ENCODE measurements around the gene TLE4.

The TLE4 gene

DNA sequence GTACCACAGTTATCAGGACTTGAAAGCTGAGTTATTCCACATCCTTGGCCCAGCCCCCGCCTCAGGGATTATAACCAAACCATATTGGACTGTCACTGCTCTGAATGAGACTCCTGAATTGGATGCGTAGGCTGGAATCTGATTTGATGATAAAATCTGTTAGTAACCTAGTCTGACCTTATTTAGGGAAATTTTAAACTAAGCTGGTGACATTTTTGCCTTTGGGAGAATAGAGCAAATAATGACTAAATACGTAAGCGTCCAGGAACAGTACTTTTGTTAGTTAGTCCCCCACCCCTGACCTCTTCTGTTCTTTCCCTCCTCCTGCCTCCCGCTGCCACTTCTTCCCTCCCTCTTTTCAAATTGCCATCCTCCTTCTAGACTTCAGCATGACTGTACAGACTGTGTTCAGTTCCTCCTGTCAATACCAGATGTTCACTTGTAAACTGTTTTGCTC is 92.6 kb downstream of the TLE4 start:
- Histone ChIP-seq H3K9ac (ENCODE audit: low read length) (no peak overlapping the region), H3K4me3 (ENCODE audit: low read depth, low read length) (no peak overlapping the region), H3K27me3 (ENCODE audit: control insufficient read depth, insufficient read depth, low read length) (no peaks in the 10 kb centered on the region), H3K27ac (ENCODE audit: low read depth, low read length) (no peak overlapping the region), H3K36me3 (ENCODE audit: control insufficient read depth, insufficient read depth, low read length) (no peaks in the 10 kb centered on the region), H3K9me3 (ENCODE audit: control insufficient read depth, insufficient read depth, low read depth, low read length) (no peaks in the 10 kb centered on the region), H3K4me1 (ENCODE audit: control insufficient read depth, insufficient read depth, low read length) (peaks cover 54% of the 10 kb centered on the region)

DNA sequence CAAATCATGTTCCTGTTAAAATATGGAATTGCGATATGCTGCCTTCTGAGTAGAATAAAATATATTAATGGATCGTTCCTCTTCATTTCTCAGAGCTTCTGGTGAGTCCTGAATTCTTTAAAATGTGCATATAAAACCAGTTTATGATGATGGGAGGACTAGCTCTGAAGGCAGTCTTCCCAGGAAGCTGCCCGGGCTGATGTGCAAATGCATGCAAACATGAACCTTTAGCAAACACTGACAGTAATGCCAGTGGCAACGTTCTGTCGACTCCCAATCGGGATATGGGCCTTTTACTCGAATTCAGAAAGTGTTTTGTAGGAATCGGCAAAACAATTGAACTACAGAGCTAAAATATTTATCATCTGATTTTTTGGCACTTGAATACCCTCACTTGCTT is 93.6 kb downstream of the TLE4 start:
- H3K9me3 ChIP-seq (ENCODE audit: control insufficient read depth, insufficient read depth, low read depth, low read length), result no peaks in the 10 kb centered on the region
- no peak overlapping the region for H3K4me3 ChIP-seq (ENCODE audit: low read depth, low read length)
- no peak overlapping the region for H3K27ac ChIP-seq (ENCODE audit: low read depth, low read length)
- no peak overlapping the region for H3K9ac ChIP-seq (ENCODE audit: low read length)
- H3K36me3 ChIP-seq (ENCODE audit: control insufficient read depth, insufficient read depth, low read length), result no peaks in the 10 kb centered on the region
- H3K27me3 ChIP-seq (ENCODE audit: control insufficient read depth, insufficient read depth, low read length), result no peaks in the 10 kb centered on the region
- H3K4me1 ChIP-seq (ENCODE audit: control insufficient read depth, insufficient read depth, low read length), result peaks cover 62% of the 10 kb centered on the region

DNA sequence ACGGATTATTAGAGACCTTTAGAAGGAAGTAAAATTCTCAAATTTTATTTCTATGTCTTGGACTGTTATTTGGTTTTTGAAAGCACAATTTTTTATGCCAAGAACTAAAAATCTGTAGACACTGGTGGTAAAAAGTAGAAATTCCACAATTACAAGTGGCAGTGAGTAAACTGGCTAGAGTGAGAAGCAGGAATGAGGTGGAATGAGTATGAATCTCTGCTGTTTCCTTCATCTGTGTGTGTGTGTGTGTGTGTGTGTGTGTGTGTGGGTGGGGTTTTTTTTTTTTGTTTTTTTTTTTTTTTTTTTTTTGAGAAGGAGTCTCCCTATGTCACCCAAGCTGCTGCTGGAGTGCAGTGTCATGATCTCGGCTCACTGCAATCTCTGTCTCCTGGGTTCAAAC is 94.2 kb downstream of the TLE4 start:
- H3K4me1 ChIP-seq (ENCODE audit: control insufficient read depth, insufficient read depth, low read length), result peaks cover 66% of the 10 kb centered on the region
- H3K36me3 ChIP-seq (ENCODE audit: control insufficient read depth, insufficient read depth, low read length), result no peaks in the 10 kb centered on the region
- no peak overlapping the region for H3K9ac ChIP-seq (ENCODE audit: low read length)
- H3K9me3 ChIP-seq (ENCODE audit: control insufficient read depth, insufficient read depth, low read depth, low read length), result no peaks in the 10 kb centered on the region
- no peak overlapping the region for H3K4me3 ChIP-seq (ENCODE audit: low read depth, low read length)
- no peaks in the 10 kb centered on the region for H3K27me3 ChIP-seq (ENCODE audit: control insufficient read depth, insufficient read depth, low read length)
- H3K27ac ChIP-seq (ENCODE audit: low read depth, low read length), result no peak overlapping the region

DNA sequence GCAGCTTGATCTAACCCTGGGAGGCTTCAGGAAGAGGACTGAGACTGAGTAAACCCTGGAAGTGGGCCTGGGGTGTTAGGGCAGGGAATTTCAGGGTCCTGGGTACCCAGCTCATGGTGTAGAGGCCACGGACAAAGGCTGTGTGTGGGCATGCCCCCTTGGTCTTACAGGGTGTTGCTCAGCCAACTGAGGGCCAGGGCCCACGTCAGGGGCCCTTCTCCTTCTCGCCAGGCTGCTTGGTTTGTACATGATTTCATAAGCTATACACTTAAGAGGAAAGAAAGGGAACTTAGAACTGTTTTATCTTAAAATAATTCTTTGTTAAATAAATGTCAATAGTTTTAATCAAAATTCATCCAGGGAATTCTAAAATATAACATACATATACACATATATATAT is 95.4 kb downstream of the TLE4 start:
- Histone ChIP-seq H3K9ac (ENCODE audit: low read length) (no peak overlapping the region), H3K9me3 (ENCODE audit: control insufficient read depth, insufficient read depth, low read depth, low read length) (no peaks in the 10 kb centered on the region), H3K4me1 (ENCODE audit: control insufficient read depth, insufficient read depth, low read length) (peaks cover 66% of the 10 kb centered on the region), H3K27me3 (ENCODE audit: control insufficient read depth, insufficient read depth, low read length) (no peaks in the 10 kb centered on the region), H3K27ac (ENCODE audit: low read depth, low read length) (no peak overlapping the region), H3K36me3 (ENCODE audit: control insufficient read depth, insufficient read depth, low read length) (no peaks in the 10 kb centered on the region), H3K4me3 (ENCODE audit: low read depth, low read length) (no peak overlapping the region)

DNA sequence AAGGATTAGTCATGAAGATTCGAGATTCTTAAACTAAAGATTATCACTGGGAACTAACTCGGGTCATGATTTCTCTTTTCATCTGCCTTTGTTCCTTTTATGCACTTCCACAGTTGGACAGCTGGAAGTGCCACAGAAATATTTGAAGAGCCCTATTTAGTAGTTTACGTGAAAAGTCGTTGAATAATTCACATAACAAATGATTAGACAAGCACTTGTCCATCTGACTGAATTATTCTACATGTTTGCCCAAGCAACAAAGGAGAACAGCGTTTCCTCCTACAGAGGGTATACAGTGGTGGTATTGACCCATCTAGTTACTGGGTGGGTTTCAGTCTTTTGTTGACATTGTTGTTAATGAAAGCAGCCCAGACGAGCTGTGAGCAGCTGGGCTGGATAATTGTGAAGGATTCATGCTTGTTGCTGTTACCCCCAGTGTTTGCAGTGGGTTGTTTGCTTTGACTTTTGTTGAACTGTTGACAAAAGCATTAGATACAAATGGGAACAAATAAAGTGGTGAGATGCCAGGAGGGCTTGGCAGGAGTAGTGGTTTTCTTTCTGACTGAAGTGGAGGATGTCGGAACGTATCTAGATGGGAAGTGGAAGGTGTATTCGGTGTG is 96.2 kb downstream of the TLE4 start:
- H3K36me3 ChIP-seq (ENCODE audit: control insufficient read depth, insufficient read depth, low read length), result no peaks in the 10 kb centered on the region
- H3K27me3 ChIP-seq (ENCODE audit: control insufficient read depth, insufficient read depth, low read length), result no peaks in the 10 kb centered on the region
- no peak overlapping the region for H3K9ac ChIP-seq (ENCODE audit: low read length)
- no peaks in the 10 kb centered on the region for H3K9me3 ChIP-seq (ENCODE audit: control insufficient read depth, insufficient read depth, low read depth, low read length)
- no peak overlapping the region for H3K4me3 ChIP-seq (ENCODE audit: low read depth, low read length)
- H3K4me1 ChIP-seq (ENCODE audit: control insufficient read depth, insufficient read depth, low read length), result peaks cover 60% of the 10 kb centered on the region
- H3K27ac ChIP-seq (ENCODE audit: low read depth, low read length), result no peak overlapping the region

DNA sequence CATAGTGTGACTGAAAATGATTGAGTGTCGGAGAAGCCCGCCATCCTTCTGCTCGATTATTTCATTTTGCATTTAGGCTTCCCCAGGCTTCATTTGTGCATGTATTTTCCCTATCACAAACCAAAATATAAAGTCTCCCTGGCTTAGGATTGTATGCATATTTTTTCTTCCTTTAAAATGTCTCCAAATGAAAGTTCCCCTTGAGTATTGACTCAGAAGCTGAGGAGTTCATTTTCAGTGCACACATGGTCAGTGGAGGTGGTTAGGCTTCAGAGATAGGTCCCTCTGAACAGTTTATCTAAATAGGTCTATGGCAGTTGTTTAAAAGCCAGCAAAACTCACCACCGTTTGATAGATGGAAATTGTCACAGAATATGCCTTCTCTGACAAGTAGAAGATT is 97.2 kb downstream of the TLE4 start:
- H3K9ac ChIP-seq (ENCODE audit: low read length), result no peak overlapping the region
- no peaks in the 10 kb centered on the region for H3K27me3 ChIP-seq (ENCODE audit: control insufficient read depth, insufficient read depth, low read length)
- H3K9me3 ChIP-seq (ENCODE audit: control insufficient read depth, insufficient read depth, low read depth, low read length), result no peaks in the 10 kb centered on the region
- no peaks in the 10 kb centered on the region for H3K36me3 ChIP-seq (ENCODE audit: control insufficient read depth, insufficient read depth, low read length)
- no peak overlapping the region for H3K27ac ChIP-seq (ENCODE audit: low read depth, low read length)
- peaks cover 54% of the 10 kb centered on the region for H3K4me1 ChIP-seq (ENCODE audit: control insufficient read depth, insufficient read depth, low read length)
- H3K4me3 ChIP-seq (ENCODE audit: low read depth, low read length), result no peak overlapping the region

DNA sequence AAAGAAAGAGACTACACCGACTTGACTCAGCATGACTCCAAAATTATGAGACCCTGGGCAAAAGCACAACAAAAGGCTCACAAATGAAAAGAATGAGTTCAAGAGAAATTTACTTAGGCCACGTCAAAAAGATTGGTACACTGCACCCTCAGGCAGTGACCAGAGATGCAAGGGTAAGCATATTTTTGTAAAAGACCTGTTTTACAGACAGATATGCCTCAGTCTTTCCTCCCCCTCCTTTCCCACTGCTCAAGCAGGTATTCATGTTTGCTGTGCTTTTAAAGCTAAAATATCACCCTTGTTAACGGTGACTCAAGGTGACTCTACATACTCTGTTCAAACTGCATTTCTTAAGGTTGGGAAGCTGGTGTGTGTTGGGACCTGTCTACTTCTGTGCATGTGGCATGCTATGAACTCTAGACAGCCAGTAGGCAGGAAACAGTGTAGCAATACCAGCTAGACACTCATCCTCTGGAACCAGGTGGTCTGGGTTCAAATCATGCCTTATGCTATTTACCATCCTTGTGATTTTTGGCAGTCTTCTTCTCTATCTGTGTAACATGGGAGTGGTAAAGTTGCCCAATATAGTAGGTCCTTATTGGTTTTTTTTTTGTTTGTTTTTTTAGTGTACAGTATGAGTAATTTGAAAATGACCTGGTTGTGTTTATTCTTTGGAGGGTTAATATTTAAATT is 98.7 kb downstream of the TLE4 start:
- H3K9me3 ChIP-seq (ENCODE audit: control insufficient read depth, insufficient read depth, low read depth, low read length), result no peaks in the 10 kb centered on the region
- H3K4me1 ChIP-seq (ENCODE audit: control insufficient read depth, insufficient read depth, low read length), result peaks cover 45% of the 10 kb centered on the region
- no peak overlapping the region for H3K9ac ChIP-seq (ENCODE audit: low read length)
- H3K36me3 ChIP-seq (ENCODE audit: control insufficient read depth, insufficient read depth, low read length), result no peaks in the 10 kb centered on the region
- H3K27me3 ChIP-seq (ENCODE audit: control insufficient read depth, insufficient read depth, low read length), result no peaks in the 10 kb centered on the region
- no peak overlapping the region for H3K27ac ChIP-seq (ENCODE audit: low read depth, low read length)
- no peak overlapping the region for H3K4me3 ChIP-seq (ENCODE audit: low read depth, low read length)

DNA sequence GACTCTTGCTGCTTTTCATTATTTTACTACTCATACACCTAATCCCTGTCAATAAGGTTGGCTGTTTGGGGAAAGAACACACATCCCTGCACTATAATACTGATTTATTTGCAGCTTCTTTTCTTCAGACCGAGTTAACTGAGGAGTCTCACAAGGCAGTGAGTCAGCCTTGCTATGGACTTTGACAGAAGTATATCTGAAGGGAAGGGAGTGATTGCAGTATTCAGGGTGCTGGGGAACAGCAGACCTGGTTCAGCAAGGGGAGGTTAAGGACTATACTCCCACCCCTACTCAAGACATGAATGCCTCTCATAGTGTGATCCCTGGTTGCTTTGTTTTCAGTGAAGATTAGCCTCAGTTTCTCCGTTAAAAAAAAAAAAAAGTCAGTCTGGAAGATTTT is 99.8 kb downstream of the TLE4 start:
- Histone ChIP-seq H3K27ac (ENCODE audit: low read depth, low read length) (no peak overlapping the region), H3K4me1 (ENCODE audit: control insufficient read depth, insufficient read depth, low read length) (peaks cover 43% of the 10 kb centered on the region), H3K27me3 (ENCODE audit: control insufficient read depth, insufficient read depth, low read length) (no peaks in the 10 kb centered on the region), H3K9me3 (ENCODE audit: control insufficient read depth, insufficient read depth, low read depth, low read length) (no peaks in the 10 kb centered on the region), H3K4me3 (ENCODE audit: low read depth, low read length) (no peak overlapping the region), H3K9ac (ENCODE audit: low read length) (no peak overlapping the region), H3K36me3 (ENCODE audit: control insufficient read depth, insufficient read depth, low read length) (no peaks in the 10 kb centered on the region)

DNA sequence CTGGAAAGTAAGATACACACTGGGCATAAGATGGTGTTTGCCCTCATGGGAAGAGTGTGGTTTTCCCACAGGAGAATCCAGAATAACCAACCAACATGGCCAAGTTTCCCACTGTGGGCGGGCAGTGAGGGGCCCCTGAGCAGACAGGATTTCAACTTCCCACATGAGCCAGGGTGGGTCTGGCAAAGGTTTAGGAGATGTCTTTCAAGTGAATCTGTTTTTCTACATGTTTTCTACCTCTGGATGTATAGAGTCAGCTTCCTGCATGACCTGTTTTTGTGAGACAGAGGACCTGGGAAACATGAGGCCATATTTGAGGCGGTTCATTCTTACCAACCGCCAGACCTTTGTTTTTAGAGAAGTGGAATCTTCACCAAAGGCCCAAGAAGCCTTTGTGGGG is 100.5 kb downstream of the TLE4 start:
- Histone ChIP-seq H3K27me3 (ENCODE audit: control insufficient read depth, insufficient read depth, low read length) (no peaks in the 10 kb centered on the region), H3K9ac (ENCODE audit: low read length) (no peak overlapping the region), H3K4me3 (ENCODE audit: low read depth, low read length) (no peak overlapping the region), H3K9me3 (ENCODE audit: control insufficient read depth, insufficient read depth, low read depth, low read length) (no peaks in the 10 kb centered on the region), H3K4me1 (ENCODE audit: control insufficient read depth, insufficient read depth, low read length) (peaks cover 43% of the 10 kb centered on the region), H3K36me3 (ENCODE audit: control insufficient read depth, insufficient read depth, low read length) (no peaks in the 10 kb centered on the region), H3K27ac (ENCODE audit: low read depth, low read length) (no peak overlapping the region)

DNA sequence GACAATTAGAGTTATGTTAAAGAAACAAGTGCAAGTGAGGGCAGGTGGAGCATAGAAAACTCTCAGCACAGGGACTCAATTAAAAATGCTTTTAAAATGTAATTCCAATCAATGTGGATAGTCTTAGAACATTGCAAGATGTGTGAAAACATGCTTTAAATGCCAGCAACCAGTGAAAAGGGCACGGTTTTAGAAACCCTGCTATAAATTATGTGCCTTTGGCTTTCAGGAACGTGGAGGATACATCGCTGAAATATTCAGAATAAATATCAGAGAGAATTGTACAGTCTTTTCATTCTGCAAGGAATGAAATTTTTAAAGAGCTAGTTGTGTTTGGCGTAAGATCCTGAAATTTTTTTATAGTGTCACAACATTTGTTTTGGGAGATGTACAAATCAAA is 101.1 kb downstream of the TLE4 start:
- Histone ChIP-seq H3K36me3 (ENCODE audit: control insufficient read depth, insufficient read depth, low read length) (no peaks in the 10 kb centered on the region), H3K4me1 (ENCODE audit: control insufficient read depth, insufficient read depth, low read length) (peaks cover 38% of the 10 kb centered on the region), H3K27ac (ENCODE audit: low read depth, low read length) (no peak overlapping the region), H3K27me3 (ENCODE audit: control insufficient read depth, insufficient read depth, low read length) (no peaks in the 10 kb centered on the region), H3K4me3 (ENCODE audit: low read depth, low read length) (no peak overlapping the region), H3K9ac (ENCODE audit: low read length) (no peak overlapping the region), H3K9me3 (ENCODE audit: control insufficient read depth, insufficient read depth, low read depth, low read length) (no peaks in the 10 kb centered on the region)

DNA sequence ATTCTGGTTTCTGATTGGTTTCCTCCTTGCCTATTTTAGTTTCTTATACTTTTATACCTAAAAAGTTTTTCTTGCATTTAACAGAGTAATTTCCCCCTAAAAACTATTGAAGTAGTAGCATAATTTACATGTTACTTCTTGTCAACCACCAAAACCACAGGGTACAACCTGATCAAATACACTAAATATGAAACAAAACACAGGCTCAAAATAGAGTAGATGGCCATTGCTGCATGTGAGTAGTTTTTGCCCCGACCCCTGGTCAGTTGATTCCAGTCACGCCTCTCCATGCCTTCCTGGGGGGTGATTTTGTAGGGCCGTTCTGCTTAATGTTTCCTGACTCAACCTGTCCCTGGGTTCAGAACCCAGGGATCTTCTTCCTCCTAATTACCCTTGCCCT is 101.8 kb downstream of the TLE4 start:
- no peaks in the 10 kb centered on the region for H3K27me3 ChIP-seq (ENCODE audit: control insufficient read depth, insufficient read depth, low read length)
- no peak overlapping the region for H3K27ac ChIP-seq (ENCODE audit: low read depth, low read length)
- no peak overlapping the region for H3K4me3 ChIP-seq (ENCODE audit: low read depth, low read length)
- no peak overlapping the region for H3K9ac ChIP-seq (ENCODE audit: low read length)
- H3K9me3 ChIP-seq (ENCODE audit: control insufficient read depth, insufficient read depth, low read depth, low read length), result no peaks in the 10 kb centered on the region
- no peaks in the 10 kb centered on the region; the same call in 1 of the 2 replicates for H3K36me3 ChIP-seq (ENCODE audit: control insufficient read depth, insufficient read depth, low read length)
- H3K4me1 ChIP-seq (ENCODE audit: control insufficient read depth, insufficient read depth, low read length), result peaks cover 32% of the 10 kb centered on the region
